Measurements from ENCODE around the gene CASS4. TPM values are rescaled to one million over a fixed set of nuclear protein-coding genes. Genes with fewer than 3 reads are reported as not detected.
A peak's percentile ranks its signal among the peaks of the same experiment; 100 is the strongest.

CASS4 gene
- polyA plus RNA-seq, 1 donor from 2014 or later: 0.56 TPM

DNA sequence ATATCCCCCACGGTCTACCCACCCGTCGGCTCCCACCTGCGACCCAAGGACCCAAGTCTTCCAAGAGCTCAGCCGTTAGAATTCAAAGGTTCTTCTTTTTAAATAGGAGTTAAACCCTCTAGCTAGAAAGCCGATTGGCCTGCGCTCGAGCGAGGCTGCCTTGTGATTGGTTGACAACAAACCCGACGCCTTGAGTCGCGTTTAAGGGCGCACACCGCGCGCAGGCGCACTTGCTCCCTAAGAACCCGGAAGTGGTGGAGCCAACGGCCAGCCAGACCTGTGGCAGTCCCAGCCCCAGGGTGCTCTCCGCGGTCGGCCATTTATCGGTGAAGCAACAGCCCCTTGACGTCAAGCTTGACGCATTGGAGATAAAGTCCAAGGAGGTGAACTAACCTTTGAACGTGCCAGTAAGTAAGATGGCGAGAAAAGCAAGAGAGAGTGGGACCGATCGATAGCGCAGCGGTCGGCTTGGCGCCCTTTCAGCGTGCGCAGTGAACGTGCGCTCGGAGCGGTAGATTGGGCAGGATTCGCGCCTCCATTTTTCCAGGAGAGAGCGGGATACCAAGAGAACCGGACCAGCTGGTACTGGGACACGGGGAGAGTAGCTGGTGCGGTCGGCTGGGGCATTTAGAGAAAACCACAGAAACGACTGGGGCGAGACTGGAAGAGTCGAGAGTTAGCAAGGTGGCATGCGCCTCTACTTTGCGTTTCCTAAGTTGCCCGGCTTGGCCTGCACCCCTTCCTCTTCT is 19.8 kb upstream of the CASS4 start, which contains the start of the genes AURKA and CSTF1:
AURKA (minus strand) TSS at position 84 of the 749 bp plus-strand sequence. CDS start 4,018 bp downstream, outside the sequence.
CSTF1 (plus strand) TSS at position 514 of the 749 bp plus-strand sequence. CDS start 2,908 bp downstream, outside the sequence.
- Histone ChIP-seq H3K79me2 (replicated peaks; ENCODE audit: insufficient read depth, low read length) (peaks cover 33% of the 10 kb centered on the region), H3K4me2 (ENCODE audit: low read length) (peak within 1 kb of the TSS; percentile 71), H4K20me1 (ENCODE audit: insufficient read depth) (no peaks in the 10 kb centered on the region), H3K36me3 (ENCODE audit: insufficient read depth, low read length) (peaks cover 8% of the 10 kb centered on the region), H3K9ac (ENCODE audit: low read length) (peak within 1 kb of the TSS; percentile 80), H3K9me2 (ENCODE audit: insufficient read depth, low read length) (no peaks in the 10 kb centered on the region), H2AFZ (ENCODE audit: low read depth, low read length) (peak within 1 kb of the TSS; percentile 85), H3K27me3 (ENCODE audit: insufficient read depth, low read depth, low read length) (no peaks in the 10 kb centered on the region), H3K4me3 (ENCODE audit: low read length) (peak within 1 kb of the TSS; percentile 87), H3K9me3 (ENCODE audit: low read length) (no peaks in the 10 kb centered on the region), H3F3A (ENCODE audit: insufficient read depth, low read length, poor library complexity, severe bottlenecking) (no peaks in the 10 kb centered on the region), H3K27ac (ENCODE audit: low read length) (peak within 1 kb of the TSS; percentile 86)
- peak; percentile 59 for TF ChIP-seq SMC3 (conservative IDR thresholded peaks at IDR 0.05; ENCODE audit: poor library complexity)
- TF ChIP-seq EZH2 (IDR thresholded peaks at IDR 0.05; ENCODE audit: borderline replicate concordance, insufficient read depth, low read length, poor library complexity, severe bottlenecking): no peak
- TF ChIP-seq, protein P1, sequence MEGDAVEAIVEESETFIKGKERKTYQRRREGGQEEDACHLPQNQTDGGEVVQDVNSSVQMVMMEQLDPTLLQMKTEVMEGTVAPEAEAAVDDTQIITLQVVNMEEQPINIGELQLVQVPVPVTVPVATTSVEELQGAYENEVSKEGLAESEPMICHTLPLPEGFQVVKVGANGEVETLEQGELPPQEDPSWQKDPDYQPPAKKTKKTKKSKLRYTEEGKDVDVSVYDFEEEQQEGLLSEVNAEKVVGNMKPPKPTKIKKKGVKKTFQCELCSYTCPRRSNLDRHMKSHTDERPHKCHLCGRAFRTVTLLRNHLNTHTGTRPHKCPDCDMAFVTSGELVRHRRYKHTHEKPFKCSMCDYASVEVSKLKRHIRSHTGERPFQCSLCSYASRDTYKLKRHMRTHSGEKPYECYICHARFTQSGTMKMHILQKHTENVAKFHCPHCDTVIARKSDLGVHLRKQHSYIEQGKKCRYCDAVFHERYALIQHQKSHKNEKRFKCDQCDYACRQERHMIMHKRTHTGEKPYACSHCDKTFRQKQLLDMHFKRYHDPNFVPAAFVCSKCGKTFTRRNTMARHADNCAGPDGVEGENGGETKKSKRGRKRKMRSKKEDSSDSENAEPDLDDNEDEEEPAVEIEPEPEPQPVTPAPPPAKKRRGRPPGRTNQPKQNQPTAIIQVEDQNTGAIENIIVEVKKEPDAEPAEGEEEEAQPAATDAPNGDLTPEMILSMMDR (IDR thresholded peaks at IDR 0.05; ENCODE audit: poor library complexity, severe bottlenecking): no peak
- peak; percentile 94 for TF ChIP-seq MXI1 (conservative IDR thresholded peaks at IDR 0.05; ENCODE audit: poor library complexity, severe bottlenecking)
- TF ChIP-seq TAF1 (IDR thresholded peaks at IDR 0.05; ENCODE audit: low read depth): peak; percentile 72
- TF ChIP-seq EP300 (conservative IDR thresholded peaks at IDR 0.05; ENCODE audit: poor library complexity, severe bottlenecking): peak; percentile 79
- TF ChIP-seq RAD21 (conservative IDR thresholded peaks at IDR 0.05): peak; percentile 34
- TF ChIP-seq POLR2AphosphoS5 (IDR thresholded peaks at IDR 0.05): peak; percentile 79
- TF ChIP-seq, protein P2, sequence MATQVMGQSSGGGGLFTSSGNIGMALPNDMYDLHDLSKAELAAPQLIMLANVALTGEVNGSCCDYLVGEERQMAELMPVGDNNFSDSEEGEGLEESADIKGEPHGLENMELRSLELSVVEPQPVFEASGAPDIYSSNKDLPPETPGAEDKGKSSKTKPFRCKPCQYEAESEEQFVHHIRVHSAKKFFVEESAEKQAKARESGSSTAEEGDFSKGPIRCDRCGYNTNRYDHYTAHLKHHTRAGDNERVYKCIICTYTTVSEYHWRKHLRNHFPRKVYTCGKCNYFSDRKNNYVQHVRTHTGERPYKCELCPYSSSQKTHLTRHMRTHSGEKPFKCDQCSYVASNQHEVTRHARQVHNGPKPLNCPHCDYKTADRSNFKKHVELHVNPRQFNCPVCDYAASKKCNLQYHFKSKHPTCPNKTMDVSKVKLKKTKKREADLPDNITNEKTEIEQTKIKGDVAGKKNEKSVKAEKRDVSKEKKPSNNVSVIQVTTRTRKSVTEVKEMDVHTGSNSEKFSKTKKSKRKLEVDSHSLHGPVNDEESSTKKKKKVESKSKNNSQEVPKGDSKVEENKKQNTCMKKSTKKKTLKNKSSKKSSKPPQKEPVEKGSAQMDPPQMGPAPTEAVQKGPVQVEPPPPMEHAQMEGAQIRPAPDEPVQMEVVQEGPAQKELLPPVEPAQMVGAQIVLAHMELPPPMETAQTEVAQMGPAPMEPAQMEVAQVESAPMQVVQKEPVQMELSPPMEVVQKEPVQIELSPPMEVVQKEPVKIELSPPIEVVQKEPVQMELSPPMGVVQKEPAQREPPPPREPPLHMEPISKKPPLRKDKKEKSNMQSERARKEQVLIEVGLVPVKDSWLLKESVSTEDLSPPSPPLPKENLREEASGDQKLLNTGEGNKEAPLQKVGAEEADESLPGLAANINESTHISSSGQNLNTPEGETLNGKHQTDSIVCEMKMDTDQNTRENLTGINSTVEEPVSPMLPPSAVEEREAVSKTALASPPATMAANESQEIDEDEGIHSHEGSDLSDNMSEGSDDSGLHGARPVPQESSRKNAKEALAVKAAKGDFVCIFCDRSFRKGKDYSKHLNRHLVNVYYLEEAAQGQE (IDR thresholded peaks at IDR 0.05; ENCODE audit: borderline replicate concordance): no peak

DNA sequence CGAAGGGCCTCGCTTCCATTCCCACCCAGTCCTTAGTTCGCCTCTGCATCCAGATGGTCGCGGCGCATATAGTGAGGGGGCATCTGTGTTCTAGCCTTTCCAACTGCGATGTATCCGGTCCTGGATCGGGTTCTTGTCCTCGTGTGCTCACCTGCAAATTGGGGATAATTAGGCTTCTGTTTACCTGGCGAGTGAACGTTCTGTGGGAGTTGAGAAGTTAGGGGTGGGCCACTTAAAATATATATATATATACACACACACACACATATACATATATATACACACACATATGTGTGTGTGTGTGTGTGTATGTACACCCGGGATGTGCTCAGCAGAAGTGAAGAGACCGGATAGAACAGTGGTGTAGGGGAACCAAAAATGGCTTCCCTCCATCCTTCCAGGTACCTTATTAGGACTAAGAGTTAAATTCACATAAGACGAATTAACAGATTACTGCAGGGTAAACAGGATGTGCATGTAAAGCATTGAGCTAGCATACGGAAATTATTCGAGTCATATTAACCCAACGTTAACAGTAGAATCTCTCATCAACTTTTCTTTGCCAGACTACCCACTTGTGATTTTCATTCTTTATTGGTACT is 19.1 kb upstream of the CASS4 start:
- TF ChIP-seq POLR2AphosphoS5 (IDR thresholded peaks at IDR 0.05) (no peak), EP300 (conservative IDR thresholded peaks at IDR 0.05; ENCODE audit: poor library complexity, severe bottlenecking) (no peak), TAF1 (IDR thresholded peaks at IDR 0.05; ENCODE audit: low read depth) (no peak)
- TF ChIP-seq, protein P1 (IDR thresholded peaks at IDR 0.05; ENCODE audit: poor library complexity, severe bottlenecking): no peak
- Histone ChIP-seq H3K4me3 (ENCODE audit: low read length) (peak overlapping the region; percentile 87), H4K20me1 (ENCODE audit: insufficient read depth) (no peaks in the 10 kb centered on the region), H3K9ac (ENCODE audit: low read length) (peak overlapping the region; percentile 80), H3K27ac (ENCODE audit: low read length) (peak overlapping the region; percentile 86), H3K27me3 (ENCODE audit: insufficient read depth, low read depth, low read length) (no peaks in the 10 kb centered on the region), H2AFZ (ENCODE audit: low read depth, low read length) (peak overlapping the region; percentile 66), H3K9me2 (ENCODE audit: insufficient read depth, low read length) (no peaks in the 10 kb centered on the region), H3F3A (ENCODE audit: insufficient read depth, low read length, poor library complexity, severe bottlenecking) (no peaks in the 10 kb centered on the region), H3K36me3 (ENCODE audit: insufficient read depth, low read length) (peaks cover 12% of the 10 kb centered on the region), H3K9me3 (ENCODE audit: low read length) (no peaks in the 10 kb centered on the region), H3K79me2 (replicated peaks; ENCODE audit: insufficient read depth, low read length) (peaks cover 33% of the 10 kb centered on the region), H3K4me2 (ENCODE audit: low read length) (peak overlapping the region; percentile 71)

Measured in neural cell (in vitro differentiated cells).